Psoas muscle (tissue), 8 donors: ENCODE measurements around the gene HMG20B. TPM values are rescaled to one million over a fixed set of nuclear protein-coding genes. Genes with fewer than 3 reads are reported as not detected.

Experiments
- ATAC-seq, 4 donors: fragments of 200-7000 bp; cut with Tn5 transposase; one replicate each; pipeline ENCODE4 v1.9.1; 2020; ENCODE audit warnings: moderate library complexity in 3 of 4, mild to moderate bottlenecking in 2 of 4
- DNase-seq, 2 donors: peaks; one replicate each; pipeline ENCODE4 v3.0.0-alpha.2; 2020
- H3K27ac ChIP-seq: fragments of 200-600 bp; one replicate; pipeline ENCODE4 v1.8.0; 2022
- H3K27me3 ChIP-seq, 3 donors: fragments of 200-600 bp in 1 of 3; one replicate each; pipeline versions ENCODE4 v1.6.1 to v1.8.0; 2013 to 2022; ENCODE audit warnings: low read length in 2 of 3, mild to moderate bottlenecking in 2 of 3, moderate library complexity in 1 of 3; ENCODE audit not compliant: insufficient read depth in 3 of 3
- H3K36me3 ChIP-seq, 2 donors: fragments of 200-600 bp in 1 of 2; one replicate each; pipeline versions ENCODE4 v1.6.1 to v1.8.0; 2013 to 2022; ENCODE audit warnings: low read depth in 1 of 2, mild to moderate bottlenecking in 1 of 2, moderate library complexity in 1 of 2; ENCODE audit not compliant: insufficient read depth in 1 of 2
- H3K4me1 ChIP-seq: fragments of 200-600 bp; one replicate; pipeline ENCODE4 v1.8.0; 2022
- H3K4me3 ChIP-seq: fragments of 200-600 bp; one replicate; pipeline ENCODE4 v1.8.0; 2022; ENCODE audit warnings: mild to moderate bottlenecking
- H3K9me3 ChIP-seq: fragments of 200-600 bp; one replicate; pipeline ENCODE4 v1.8.0; 2022
- CTCF ChIP-seq: fragments of 200-600 bp; IDR thresholded peaks from one replicate; pipeline ENCODE4 v1.8.0; 2022; ENCODE audit warnings: antibody characterized with exemption
- WGBS, 3 donors: extraction: QIAGEN DNeasy Blood & Tissue Kit; methylation state at CpG; one replicate each; pipeline versions ENCODE4 v1.1.6 to v1.1.7; 2013; 5-methylcytosine and 5-hydroxymethylcytosine counted together
- intact Hi-C, 2 donors: fragments of 100-400 bp; cut with DNase I; formaldehyde crosslinking; loops; one replicate each; pipeline versions ENCODE4 v1.11.0 to v1.14.2; 2022
- polyA plus RNA-seq, 3 donors: library from polyadenylated mRNA; stranded (reverse); fragments of 200-250 nt; gene quantifications; one replicate each; pipeline ENCODE4 v1.2.3, GENCODE V29; 2013
- total RNA-seq, 4 donors: library from RNA; stranded (reverse); fragmentation: NEBNext Ultra II Directional in 2 of 4; extraction: Animal tissue kit (Norgen Biotek cat#: 25700) in 2 of 4; gene quantifications; one replicate each; pipeline versions ENCODE4 v1.2.1 to v1.2.4, GENCODE V29; 2021 to 2023
- donor health status: healthy with polysubstance abuse.
- donor health status: DM: no; HTN: no; CAD: no; lungs with moderate emphysema.
- donor health status: Bipolar disorder and iron deficiency.
- donor health status: healthy.
- donor health status: DM: yes; HTN: yes; CAD: no.
- donor health status: DM: no; HTN: no; CAD: no.
- donor health status: DM: no; HTN: no; CAD: no.
- donor health status: DM: yes; HTN: yes; CAD: no.

HMG20B gene
- total and polyA plus RNA-seq, 7 donors, result 14.3 to 27.2 (median 24.7) TPM

- WGBS, 3 donors, result 60 to 74% (median 61%) methylated on average over 24 to 27 of the region's 27 CpGs
- H3K27me3 ChIP-seq, result peaks cover 0 to 39% (median 11%) of the 10 kb centered on the region in 3 donors
- H3K9me3 ChIP-seq, result no peaks in the 10 kb centered on the region
- no peaks in the 10 kb centered on the region for H3K36me3 ChIP-seq
- intact Hi-C loops, result no loop called here
- H3K4me3 ChIP-seq, result peak overlapping the region; percentile 62
- DNase-seq (no peak), ATAC-seq (no peak)
- no peak for TF ChIP-seq CTCF
- H3K4me1 ChIP-seq, result peaks cover 5% of the 10 kb centered on the region
- H3K27ac ChIP-seq, result peak overlapping the region; percentile 16
These were observed 31.7 kb downstream of the HMG20B start for GRCh38 chr19:3604227-3604986.

GRCh38 chr19:3604987-3605343, 32.2 kb downstream of the HMG20B start:
- H3K27ac ChIP-seq, result no peak overlapping the region
- TF ChIP-seq CTCF, result no peak
- ATAC-seq, result no peak

GRCh38 chr19:3605361-3605760, 32.6 kb downstream of the HMG20B start:
- Histone ChIP-seq H3K36me3 (no peaks in the 10 kb centered on the region), H3K27ac (no peak overlapping the region), H3K27me3 (peaks cover 0 to 39% (median 11%) of the 10 kb centered on the region in 3 donors), H3K9me3 (no peaks in the 10 kb centered on the region), H3K4me1 (peaks cover 5% of the 10 kb centered on the region), H3K4me3 (peak overlapping the region; percentile 62)
- DNase-seq (no peak), ATAC-seq (no peak)
- WGBS, 3 donors, result 63 to 69% (median 67%) methylated on average over 3 of the region's 3 CpGs
- no peak for TF ChIP-seq CTCF
- intact Hi-C loops, result no loop called here

More at GRCh38 chr19:3604987-3605343, 32.2 kb downstream of the HMG20B start:
- 41 to 53% (median 52%) methylated on average over 11 of the region's 11 CpGs for WGBS, 3 donors
- Histone ChIP-seq H3K36me3 (no peaks in the 10 kb centered on the region), H3K27me3 (peaks cover 0 to 39% (median 11%) of the 10 kb centered on the region in 3 donors), H3K4me1 (peaks cover 5% of the 10 kb centered on the region), H3K4me3 (peak overlapping the region; percentile 62), H3K9me3 (no peaks in the 10 kb centered on the region)
- intact Hi-C loops, result no loop called here
- no peak for DNase-seq

- peaks cover 0 to 1% of the 10 kb centered on the region in 2 donors for H3K36me3 ChIP-seq
- peak overlapping the region; percentile 62 for H3K4me3 ChIP-seq
- TF ChIP-seq CTCF, result no peak
- H3K27ac ChIP-seq, result no peak overlapping the region
- peaks cover 5% of the 10 kb centered on the region for H3K4me1 ChIP-seq
- WGBS, 3 donors, result 45 to 78% (median 59%) methylated on average over 5 of the region's 5 CpGs
- H3K9me3 ChIP-seq, result no peaks in the 10 kb centered on the region
- ATAC-seq (no peak), DNase-seq (no peak)
- intact Hi-C loops, result no loop called here
- peaks cover 0 to 39% (median 9%) of the 10 kb centered on the region in 3 donors for H3K27me3 ChIP-seq
These were observed 33.0 kb downstream of the HMG20B start for GRCh38 chr19:3605770-3606169.
